Ectodermal cell (in vitro differentiated cells): Measurements from ENCODE around the gene KCTD3.
A peak's percentile ranks its signal among the peaks of the same experiment; 100 is the strongest.

Experiments
- H3K27ac ChIP-seq: 2 replicates; pipeline ENCODE4 v1.7.0; 2013; ENCODE audit warnings: mild to moderate bottlenecking, low read depth, low read length; ENCODE audit not compliant: insufficient read depth, poor library complexity, severe bottlenecking
- H3K27me3 ChIP-seq: 2 replicates; pipeline ENCODE4 v1.7.0; 2013; ENCODE audit warnings: mild to moderate bottlenecking, low read length; ENCODE audit not compliant: insufficient read depth, control insufficient read depth, poor library complexity, severe bottlenecking
- H3K36me3 ChIP-seq: one replicate; pipeline ENCODE4 v1.7.0; 2013; ENCODE audit warnings: low read length; ENCODE audit not compliant: control insufficient read depth, insufficient read depth
- H3K4me1 ChIP-seq: one replicate; pipeline ENCODE4 v1.7.0; 2013; ENCODE audit warnings: low read length; ENCODE audit not compliant: control insufficient read depth, insufficient read depth
- H3K4me3 ChIP-seq: 2 replicates; pipeline ENCODE4 v1.7.0; 2013; ENCODE audit warnings: low read depth, low read length, control low read depth; ENCODE audit not compliant: insufficient read depth
- H3K9me3 ChIP-seq: 2 replicates; pipeline ENCODE4 v1.7.0; 2013; ENCODE audit warnings: mild to moderate bottlenecking, low read length, moderate library complexity; ENCODE audit not compliant: control insufficient read depth
- WGBS, 2 experiments: methylation state at CpG; one replicate each; pipeline ENCODE4 v1.1.7; 2013; ENCODE audit warnings: missing lambda C conversion rate in 2 of 2; 5-methylcytosine and 5-hydroxymethylcytosine counted together

The KCTD3 gene

DNA sequence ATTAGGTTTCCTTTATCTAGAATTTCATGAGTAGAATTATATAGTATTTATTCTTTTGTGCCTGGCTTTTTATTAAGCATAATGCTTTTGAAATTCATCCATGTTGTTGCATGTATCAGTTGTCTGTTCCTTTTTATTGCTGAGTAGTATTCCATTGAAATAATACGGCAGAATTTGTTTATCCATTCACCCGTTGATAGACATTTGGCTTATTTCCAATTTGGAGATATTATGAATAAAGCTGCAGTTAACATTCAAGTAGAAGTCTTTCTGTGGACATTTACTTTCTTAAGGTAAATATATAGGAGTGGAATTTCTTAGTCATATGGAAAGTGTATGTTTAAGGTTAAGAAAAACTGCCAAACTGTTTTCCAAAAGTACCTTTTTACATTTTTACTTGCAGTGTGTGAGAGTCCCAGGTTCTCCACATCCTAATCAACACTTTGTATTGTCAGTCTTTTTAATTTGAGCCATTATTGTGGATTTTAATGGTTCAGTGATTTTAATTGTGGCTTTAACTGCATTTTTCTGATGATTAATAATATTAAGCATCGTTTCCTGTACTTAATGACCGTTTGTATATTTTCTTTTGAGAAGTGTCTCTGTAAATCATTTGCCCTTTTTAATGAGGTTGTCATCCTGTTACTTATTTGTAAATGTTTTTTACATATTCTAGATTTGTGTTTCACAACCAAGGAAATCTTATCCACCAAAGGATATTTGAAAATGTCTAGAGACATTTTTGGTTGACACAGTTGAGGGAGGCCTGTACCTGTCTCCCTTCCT, 22.7 kb downstream of the KCTD3 start:
- 93 to 97% methylated on average over 4 of the region's 4 CpGs for WGBS, 2 experiments
- no peaks in the 10 kb centered on the region for H3K4me1 ChIP-seq

DNA sequence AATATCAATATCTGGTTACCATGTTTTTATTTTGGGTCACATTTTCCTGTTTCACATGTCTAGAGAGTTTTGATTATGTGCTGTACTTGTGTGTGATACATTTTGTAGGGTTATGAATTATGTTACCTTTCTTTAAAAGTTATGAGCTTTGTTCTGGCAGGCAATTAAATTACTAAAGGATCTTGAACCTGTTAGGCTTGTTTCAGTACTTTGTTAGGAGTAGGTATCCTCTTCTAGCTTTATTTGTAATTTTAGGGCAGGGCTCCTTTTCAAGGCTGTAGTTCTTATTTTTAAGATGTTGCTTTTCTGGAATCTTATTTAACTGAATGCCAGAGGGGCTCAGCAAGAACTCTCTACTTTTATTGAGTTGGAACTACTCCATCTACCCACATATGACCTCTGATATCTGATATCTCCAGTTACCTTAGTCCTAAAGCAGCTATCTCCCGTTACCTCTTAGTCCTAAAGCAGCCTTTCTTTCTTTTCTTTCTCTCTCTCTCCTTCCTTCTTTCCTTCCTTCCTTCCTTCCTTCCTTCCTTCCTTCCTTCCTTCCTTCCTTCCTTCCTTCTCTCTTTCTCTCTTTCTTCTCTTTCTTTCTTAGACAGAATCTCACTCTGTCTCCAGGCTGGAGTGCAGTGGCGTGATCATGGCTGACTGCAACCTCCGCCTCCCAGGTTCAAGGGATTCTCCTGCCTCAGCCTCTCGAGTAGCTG, 23.8 kb downstream of the KCTD3 start:
- H3K27ac ChIP-seq, result no peak overlapping the region
- no peaks in the 10 kb centered on the region for H3K4me1 ChIP-seq
- H3K36me3 ChIP-seq, result no peaks in the 10 kb centered on the region
- 84 to 92% methylated on average over 4 of the region's 4 CpGs for WGBS, 2 experiments
- H3K27me3 ChIP-seq, result no peaks in the 10 kb centered on the region
- H3K4me3 ChIP-seq, result no peak overlapping the region
- H3K9me3 ChIP-seq, result no peaks in the 10 kb centered on the region

More for the DNA sequence above, 22.7 kb downstream of the KCTD3 start:
- peaks cover 2% of the 10 kb centered on the region for H3K36me3 ChIP-seq
- no peak overlapping the region for H3K27ac ChIP-seq
- no peaks in the 10 kb centered on the region for H3K27me3 ChIP-seq
- H3K9me3 ChIP-seq, result no peaks in the 10 kb centered on the region
- H3K4me3 ChIP-seq, result no peak overlapping the region

DNA sequence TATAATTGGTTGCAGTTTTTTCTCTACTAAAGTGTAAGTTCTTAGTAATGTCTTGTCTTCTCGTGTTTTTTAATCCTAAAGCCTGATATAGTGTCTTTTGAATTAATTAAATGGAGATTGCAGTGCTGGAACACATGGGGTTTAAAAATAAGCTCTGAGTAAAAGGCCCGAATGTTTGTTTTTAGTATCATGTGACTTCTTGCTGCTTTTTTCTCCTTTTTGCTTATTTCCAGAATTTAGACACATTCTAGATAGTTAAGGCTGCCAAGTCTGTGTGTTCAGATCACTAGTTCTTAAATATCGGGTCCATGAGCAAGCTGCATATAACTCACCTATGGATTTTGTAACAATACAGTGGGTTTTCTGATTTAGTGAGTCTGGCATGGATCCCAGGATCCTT, 27.5 kb downstream of the KCTD3 start:
- Histone ChIP-seq H3K4me3 (no peak overlapping the region), H3K9me3 (no peaks in the 10 kb centered on the region), H3K27ac (no peak overlapping the region), H3K36me3 (peaks cover 5% of the 10 kb centered on the region), H3K27me3 (no peaks in the 10 kb centered on the region), H3K4me1 (peaks cover 3% of the 10 kb centered on the region)
- WGBS, 2 experiments, result 92 to 100% methylated on average over 3 of the region's 3 CpGs

DNA sequence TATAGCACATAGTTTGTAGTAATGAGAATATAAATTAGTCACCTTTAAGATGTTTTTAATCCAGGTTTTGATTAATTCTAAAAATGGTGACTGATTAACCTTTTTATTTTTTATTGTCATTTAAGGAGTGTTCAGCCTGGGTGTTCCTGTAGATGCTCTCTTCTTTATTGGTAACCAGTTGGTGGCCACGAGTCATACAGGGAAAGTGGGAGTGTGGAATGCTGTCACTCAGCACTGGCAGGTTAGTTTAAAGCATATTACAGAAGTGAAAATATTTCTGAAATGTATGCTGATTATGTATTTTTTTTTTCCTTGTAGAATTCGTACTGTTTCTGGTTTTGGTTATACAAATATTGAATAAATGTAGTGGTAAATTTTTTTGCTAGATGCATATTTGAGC, 28.1 kb downstream of the KCTD3 start:
- Histone ChIP-seq H3K4me3 (no peak overlapping the region), H3K4me1 (peaks cover 9% of the 10 kb centered on the region), H3K27ac (no peak overlapping the region), H3K9me3 (no peaks in the 10 kb centered on the region), H3K36me3 (peaks cover 5% of the 10 kb centered on the region), H3K27me3 (no peaks in the 10 kb centered on the region)
- WGBS, 2 experiments, result 90 to 96% methylated on average over 2 of the region's 2 CpGs

DNA sequence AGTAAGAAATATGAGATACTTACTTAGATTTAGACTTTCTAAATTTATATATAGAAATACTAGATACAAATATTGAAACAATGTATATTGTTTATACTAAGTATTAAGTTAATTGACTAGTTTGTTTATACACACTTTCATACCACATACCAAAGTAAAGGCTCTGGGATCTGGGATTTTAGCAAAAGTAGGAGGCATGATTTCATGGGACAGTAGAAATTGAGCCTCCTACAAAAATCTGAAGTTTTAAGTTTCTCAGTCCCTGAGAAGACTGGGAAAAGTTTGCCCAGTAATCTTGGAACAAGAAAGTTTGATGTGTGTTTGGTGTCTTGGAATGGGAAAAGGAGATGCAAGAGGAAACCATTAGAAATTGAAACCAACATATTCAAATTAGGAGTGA, 30.9 kb downstream of the KCTD3 start:
- Histone ChIP-seq H3K4me1 (peaks cover 10% of the 10 kb centered on the region), H3K27ac (no peak overlapping the region), H3K9me3 (no peaks in the 10 kb centered on the region), H3K36me3 (peaks cover 5% of the 10 kb centered on the region), H3K4me3 (no peak overlapping the region), H3K27me3 (no peaks in the 10 kb centered on the region)

DNA sequence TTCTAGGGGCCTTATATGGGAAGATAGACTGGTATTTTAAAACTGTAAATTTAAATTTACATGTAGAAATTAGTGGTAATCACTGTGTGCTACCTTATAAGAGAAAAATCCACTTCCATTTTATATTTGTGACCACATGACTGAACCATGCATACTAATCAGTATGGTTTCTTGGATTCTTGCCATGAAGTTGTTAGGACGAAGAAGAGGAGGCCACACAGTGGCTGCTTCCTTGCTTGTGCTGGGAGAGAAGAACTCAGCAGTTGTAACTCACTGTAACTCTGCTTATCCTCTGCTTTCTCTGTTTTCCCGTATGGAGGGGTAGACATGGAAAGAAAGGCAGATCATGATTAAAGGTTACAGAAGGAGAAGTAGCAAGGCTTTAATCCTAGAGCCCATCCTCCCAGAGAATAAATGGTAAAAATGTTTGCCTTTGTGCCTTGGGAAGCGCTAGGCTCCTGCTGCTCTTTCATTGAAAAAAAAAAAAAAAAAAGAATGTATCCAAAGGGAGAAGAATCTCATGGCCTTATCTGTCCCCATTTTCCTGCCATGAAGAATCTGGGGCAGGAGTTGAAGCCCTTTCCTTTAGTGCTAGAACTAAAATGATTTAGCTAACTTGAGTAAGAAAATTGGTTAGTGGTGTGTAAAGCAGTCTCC, 32.4 kb downstream of the KCTD3 start:
- 45 to 57% methylated on average over 2 to 3 of the region's 3 CpGs for WGBS, 2 experiments
- no peak overlapping the region for H3K4me3 ChIP-seq
- peaks cover 5% of the 10 kb centered on the region for H3K36me3 ChIP-seq
- H3K9me3 ChIP-seq, result no peaks in the 10 kb centered on the region
- no peaks in the 10 kb centered on the region for H3K27me3 ChIP-seq
- peak overlapping the region; percentile 30 for H3K27ac ChIP-seq
- H3K4me1 ChIP-seq, result peaks cover 10% of the 10 kb centered on the region

DNA sequence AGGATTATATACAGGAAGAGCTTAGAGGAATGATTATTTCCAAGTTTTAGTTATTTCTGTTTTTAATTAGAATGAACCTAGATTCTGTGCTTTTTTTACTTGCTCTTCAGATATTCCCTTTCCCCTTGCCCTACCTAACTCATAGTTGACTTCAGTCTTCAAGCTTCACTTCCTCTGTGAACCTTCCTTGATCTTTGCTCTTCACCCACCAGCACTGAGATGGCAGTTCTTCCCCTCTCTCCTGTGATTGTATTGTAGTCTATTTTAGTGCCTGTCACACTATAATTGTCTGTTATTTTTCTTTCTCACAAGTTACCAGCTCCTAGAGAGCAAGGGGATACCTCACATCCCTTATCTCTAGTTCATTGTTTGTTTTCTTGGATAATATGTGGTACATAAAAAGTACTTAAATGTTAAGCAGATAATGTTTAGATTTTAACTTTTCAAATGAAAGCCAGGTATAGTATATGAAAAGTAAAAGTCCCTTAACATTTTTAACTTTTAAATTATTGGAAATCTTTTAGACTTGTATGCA, 33.2 kb downstream of the KCTD3 start:
- peaks cover 10% of the 10 kb centered on the region for H3K4me1 ChIP-seq
- no peak overlapping the region for H3K4me3 ChIP-seq
- H3K36me3 ChIP-seq, result peaks cover 5% of the 10 kb centered on the region
- no peaks in the 10 kb centered on the region for H3K27me3 ChIP-seq
- H3K9me3 ChIP-seq, result no peaks in the 10 kb centered on the region
- no peak overlapping the region for H3K27ac ChIP-seq

DNA sequence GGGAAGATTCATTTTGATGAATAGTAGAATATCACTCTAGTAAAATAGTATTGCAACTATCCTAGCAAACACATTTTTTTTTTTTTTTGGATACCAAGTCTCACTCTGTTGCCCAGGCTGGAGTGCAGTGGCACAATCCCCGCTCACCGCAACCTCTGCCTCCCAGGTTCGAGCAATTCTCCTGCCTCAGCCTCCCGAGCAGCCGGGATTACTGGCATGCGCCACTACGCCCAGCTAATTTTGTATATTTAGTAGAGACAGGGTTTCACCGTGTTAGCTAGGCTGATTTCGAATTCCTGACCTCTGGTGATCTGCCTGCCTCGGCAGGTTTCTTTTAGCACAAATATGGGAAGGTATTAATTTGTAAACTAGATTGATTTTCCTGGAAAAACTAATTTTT, 33.8 kb downstream of the KCTD3 start:
- Histone ChIP-seq H3K9me3 (no peaks in the 10 kb centered on the region), H3K27ac (no peak overlapping the region), H3K27me3 (no peaks in the 10 kb centered on the region), H3K4me3 (no peak overlapping the region), H3K36me3 (peaks cover 5% of the 10 kb centered on the region), H3K4me1 (peaks cover 10% of the 10 kb centered on the region)
- WGBS, 2 experiments, result 92 to 94% methylated on average over 9 to 10 of the region's 10 CpGs

DNA sequence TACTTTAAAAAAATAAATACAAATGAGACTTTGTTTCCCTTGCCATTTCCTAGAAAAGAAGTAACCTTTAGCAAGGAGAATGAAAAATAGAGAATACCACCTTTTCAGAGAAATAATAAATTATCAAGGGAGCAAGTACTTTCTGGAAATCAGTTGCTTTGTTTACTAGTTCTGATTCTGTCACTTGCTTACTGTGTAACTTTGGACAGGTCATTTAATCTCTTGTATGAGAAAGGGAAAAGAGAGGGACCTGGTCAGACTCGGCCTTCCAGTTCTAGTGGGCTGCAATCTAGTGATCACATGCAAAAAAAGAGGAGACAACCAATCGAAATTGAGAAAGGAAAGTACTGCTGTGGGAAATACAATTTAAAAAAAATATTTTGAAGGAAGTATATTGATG, 34.2 kb downstream of the KCTD3 start:
- H3K27ac ChIP-seq, result no peak overlapping the region
- no peaks in the 10 kb centered on the region for H3K9me3 ChIP-seq
- H3K27me3 ChIP-seq, result no peaks in the 10 kb centered on the region
- H3K4me1 ChIP-seq, result peaks cover 10% of the 10 kb centered on the region
- H3K4me3 ChIP-seq, result no peak overlapping the region
- 95 to 97% methylated on average over 2 of the region's 2 CpGs for WGBS, 2 experiments
- H3K36me3 ChIP-seq, result peaks cover 5% of the 10 kb centered on the region

DNA sequence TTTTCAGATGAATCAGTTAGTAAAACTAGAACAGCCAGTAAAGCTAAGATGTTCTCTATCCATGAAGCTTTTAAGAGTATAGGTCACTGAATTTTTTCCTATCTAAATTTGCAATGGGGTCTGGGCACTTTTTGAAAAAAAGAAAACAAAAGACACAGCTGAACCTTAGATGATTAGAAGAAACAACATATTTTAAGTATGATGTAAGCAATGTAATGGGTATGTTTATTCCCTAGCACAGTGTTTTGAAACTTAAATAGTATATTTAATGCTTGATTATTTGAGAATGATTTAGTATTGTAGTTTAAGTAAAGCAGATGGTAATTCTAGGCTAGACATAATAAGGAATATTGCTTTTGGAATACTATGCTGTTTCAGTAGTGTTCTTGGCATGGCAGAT, 36.2 kb downstream of the KCTD3 start:
- H3K4me3 ChIP-seq, result no peak overlapping the region
- H3K4me1 ChIP-seq, result peaks cover 10% of the 10 kb centered on the region
- H3K9me3 ChIP-seq, result no peaks in the 10 kb centered on the region
- no peaks in the 10 kb centered on the region for H3K36me3 ChIP-seq
- H3K27me3 ChIP-seq, result no peaks in the 10 kb centered on the region
- no peak overlapping the region for H3K27ac ChIP-seq
